ENCODE results near the gene PHLDB1. TPM values are rescaled to one million over a fixed set of nuclear protein-coding genes. Genes with fewer than 3 reads are reported as not detected.

The PHLDB1 gene
- total and polyA plus RNA-seq, 2 donors (not counting 3 experiments of a cell fraction or from before 2014, with no cell fraction given): 99.7 to 183 TPM

DNA sequence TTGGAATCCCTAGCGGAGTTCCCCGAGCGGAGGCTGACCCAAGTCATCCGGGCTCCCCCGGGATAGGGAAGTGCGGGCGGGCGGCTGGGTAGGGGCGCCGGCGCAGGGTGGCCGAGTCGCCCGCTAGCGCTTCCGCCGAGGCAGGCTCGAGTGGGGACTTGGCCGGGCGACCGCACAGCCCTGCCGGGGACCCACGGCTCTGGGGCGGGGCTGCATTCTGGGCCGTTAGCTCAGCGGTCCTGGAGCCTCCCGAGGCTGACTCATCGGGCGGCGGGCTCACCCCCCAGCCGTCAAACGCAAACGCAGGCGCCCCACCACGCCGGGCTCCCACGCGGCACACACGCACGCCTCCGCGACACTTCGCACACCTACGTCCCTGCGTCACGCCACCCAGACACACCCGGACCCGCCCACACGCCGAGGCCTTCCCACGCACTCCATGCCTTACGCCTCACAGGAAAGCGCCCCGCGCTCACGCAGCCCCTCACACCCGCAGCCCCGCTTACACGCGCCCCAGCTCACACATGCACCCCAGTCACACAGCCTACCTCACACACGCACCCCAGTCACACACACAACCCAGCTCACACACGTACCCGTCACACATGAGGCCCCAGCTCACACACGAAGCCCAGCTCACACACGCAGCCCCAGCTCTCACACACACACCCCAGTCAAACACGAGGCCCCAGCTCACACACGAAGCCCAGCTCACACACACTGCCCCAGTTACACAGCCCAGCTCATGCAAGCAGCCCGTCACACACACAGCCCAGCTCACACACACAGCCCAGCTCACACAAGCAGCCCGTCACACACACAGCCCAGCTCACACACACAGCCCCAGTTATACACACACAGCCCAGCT is 1.2 kb downstream of the PHLDB1 start:
- FAIRE-seq (peak; percentile 74), DNase-seq (ENCODE audit: low read depth, low spot score) (peak; percentile 65)
- H3K9me1 ChIP-seq (replicated peaks; ENCODE audit: control insufficient read depth, extremely low read depth, insufficient read depth, low read length): no peaks in the 10 kb centered on the region
- no peaks in the 10 kb centered on the region for H3K27me3 ChIP-seq (ENCODE audit: control insufficient read depth in 2 of 2, insufficient read depth in 2 of 2, low read length in 2 of 2)
- peaks cover 0 to under 1% of the 10 kb centered on the region in 2 experiments for H3K36me3 ChIP-seq (ENCODE audit: control insufficient read depth in 2 of 2, extremely low read depth in 1 of 2, insufficient read depth in 2 of 2, low read length in 2 of 2)
- peak overlapping the region; percentile 86 for H3K4me2 ChIP-seq (ENCODE audit: insufficient read depth, low read length)
- POLR2A ChIA-PET: interaction anchor here (0.5 to 4.1 kb wide), 4 partner anchors 9 to 73 kb away, joined by 3 to 29 read pairs (median 10); no protein-coding TSS in a partner anchor
- peak overlapping the region; percentile 68 to 76 (median 71) for H3K4me3 ChIP-seq (replicated peaks in 1 of 3; ENCODE audit: insufficient read depth in 1 of 3, low read depth in 1 of 3, low read length in 3 of 3)
- H4K20me1 ChIP-seq (replicated peaks; ENCODE audit: control insufficient read depth, extremely low read depth, insufficient read depth, low read length): no peaks in the 10 kb centered on the region
- H3K9ac ChIP-seq (replicated peaks; ENCODE audit: extremely low read depth, insufficient read depth, low read length): peak overlapping the region; percentile 89
- CTCF ChIA-PET: interaction anchor here (1.0 to 9.3 kb wide), 9 partner anchors 8 to 50 kb away, joined by 3 to 138 read pairs (median 7); no protein-coding TSS in a partner anchor
- H2AFZ ChIP-seq (ENCODE audit: low read depth, low read length): no peak overlapping the region
- H3K9me3 ChIP-seq (replicated peaks; ENCODE audit: control insufficient read depth, insufficient read depth, low read length): no peaks in the 10 kb centered on the region
- BruUV-seq (replicated peaks): TSS peak; percentile 1
- dilution Hi-C loops (cut with MboI; ENCODE audit: extremely low pct_ligation_motif_present, low sequenced_read_pairs) (no loop called here), intact Hi-C loops (cut with micrococcal nuclease) (loop anchor here (2.0 kb wide), 1 partner anchor 28 kb away; no protein-coding TSS in a partner anchor)
- peaks cover 36% of the 10 kb centered on the region for H3K79me2 ChIP-seq (ENCODE audit: control insufficient read depth, insufficient read depth, low read length)
- TF ChIP-seq MYC (IDR thresholded peaks at IDR 0.05; ENCODE audit: low read depth, low read length) (no peak), POLR2AphosphoS5 (IDR thresholded peaks at IDR 0.05; ENCODE audit: insufficient read depth, low read depth, low read length) (peak; percentile 87), POLR2A (IDR thresholded peaks at IDR 0.05; ENCODE audit: low read depth, low read length) (peak; percentile 15), JUN (IDR thresholded peaks at IDR 0.05; ENCODE audit: borderline replicate concordance, insufficient read depth, insufficient read length, low read depth) (no peak), FOS (IDR thresholded peaks at IDR 0.05; ENCODE audit: borderline replicate concordance, insufficient read depth, low read length) (peak; percentile 78), GATA2 (IDR thresholded peaks at IDR 0.05; ENCODE audit: insufficient read depth, insufficient read length, low read depth, low read length) (no peak), EZH2 (IDR thresholded peaks at IDR 0.05; ENCODE audit: borderline replicate concordance, low read depth, low read length, severe bottlenecking) (no peak)
- TF ChIP-seq, protein P1, sequence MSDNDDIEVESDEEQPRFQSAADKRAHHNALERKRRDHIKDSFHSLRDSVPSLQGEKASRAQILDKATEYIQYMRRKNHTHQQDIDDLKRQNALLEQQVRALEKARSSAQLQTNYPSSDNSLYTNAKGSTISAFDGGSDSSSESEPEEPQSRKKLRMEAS (IDR thresholded peaks at IDR 0.05; ENCODE audit: insufficient read depth, insufficient read length): peak; percentile 50
- TF ChIP-seq, protein P2, sequence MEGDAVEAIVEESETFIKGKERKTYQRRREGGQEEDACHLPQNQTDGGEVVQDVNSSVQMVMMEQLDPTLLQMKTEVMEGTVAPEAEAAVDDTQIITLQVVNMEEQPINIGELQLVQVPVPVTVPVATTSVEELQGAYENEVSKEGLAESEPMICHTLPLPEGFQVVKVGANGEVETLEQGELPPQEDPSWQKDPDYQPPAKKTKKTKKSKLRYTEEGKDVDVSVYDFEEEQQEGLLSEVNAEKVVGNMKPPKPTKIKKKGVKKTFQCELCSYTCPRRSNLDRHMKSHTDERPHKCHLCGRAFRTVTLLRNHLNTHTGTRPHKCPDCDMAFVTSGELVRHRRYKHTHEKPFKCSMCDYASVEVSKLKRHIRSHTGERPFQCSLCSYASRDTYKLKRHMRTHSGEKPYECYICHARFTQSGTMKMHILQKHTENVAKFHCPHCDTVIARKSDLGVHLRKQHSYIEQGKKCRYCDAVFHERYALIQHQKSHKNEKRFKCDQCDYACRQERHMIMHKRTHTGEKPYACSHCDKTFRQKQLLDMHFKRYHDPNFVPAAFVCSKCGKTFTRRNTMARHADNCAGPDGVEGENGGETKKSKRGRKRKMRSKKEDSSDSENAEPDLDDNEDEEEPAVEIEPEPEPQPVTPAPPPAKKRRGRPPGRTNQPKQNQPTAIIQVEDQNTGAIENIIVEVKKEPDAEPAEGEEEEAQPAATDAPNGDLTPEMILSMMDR (IDR thresholded peaks at IDR 0.05; ENCODE audit: extremely low read depth in 1 of 2, insufficient read depth in 1 of 2, low read depth in 1 of 2, low read length in 2 of 2): no peak
- peak overlapping the region; percentile 80 for H3K27ac ChIP-seq (ENCODE audit: insufficient read depth, low read depth, low read length)
- peaks cover 45% of the 10 kb centered on the region for H3K4me1 ChIP-seq (ENCODE audit: control insufficient read depth, extremely low read depth, insufficient read depth, low read length)
